ENCODE results near the gene C6orf62.
"Not testable (repeated sequence)": the region's sequence is repeated elsewhere in the genome, so short reads cannot be mapped to it uniquely, and the experiment has no call there.

Gene C6orf62

GRCh38 chr6:24757611-24758010 lies 38.7 kb upstream of the C6orf62 start (continued):
- no peak for TF ChIP-seq ZNF626 (tag by site-specific recombination; IDR thresholded peaks at IDR 0.05)

GRCh38 chr6:24755279-24755678 lies 36.3 kb upstream of the C6orf62 start:
- POLR2A ChIA-PET: no interaction called here
- H3K27ac ChIP-seq (ENCODE audit: extremely low read depth, low read depth, low read length): no peak overlapping the region
- TF ChIP-seq ZNF23 (tag by site-specific recombination; IDR thresholded peaks at IDR 0.05; ENCODE audit: borderline replicate concordance) (no peak), SALL2 (tag by site-specific recombination; IDR thresholded peaks at IDR 0.05; ENCODE audit: borderline replicate concordance) (no peak), ZNF488 (tag by site-specific recombination; IDR thresholded peaks at IDR 0.05) (no peak)
- no peaks in the 10 kb centered on the region for H3K36me3 ChIP-seq (ENCODE audit: control insufficient read depth in 2 of 2, insufficient read depth in 1 of 2, low read length in 2 of 2)
- H3K4me1 ChIP-seq (ENCODE audit: control insufficient read depth, insufficient read depth, low read length): no peaks in the 10 kb centered on the region
- no peaks in the 10 kb centered on the region for H3K9me3 ChIP-seq (ENCODE audit: control insufficient read depth, insufficient read depth, low read depth, low read length)
- CTCF ChIA-PET: no interaction called here
- H3K4me3 ChIP-seq (ENCODE audit: low read depth, low read length): no peak overlapping the region

GRCh38 chr6:24754378-24754777 lies 35.4 kb upstream of the C6orf62 start:
- POLR2A ChIA-PET; H3K9me3 ChIP-seq (ENCODE audit: control insufficient read depth, insufficient read depth, low read depth, low read length); H3K27ac ChIP-seq (ENCODE audit: extremely low read depth, low read depth, low read length); H3K4me3 ChIP-seq (ENCODE audit: low read depth, low read length); H3K36me3 ChIP-seq (ENCODE audit: control insufficient read depth in 2 of 2, insufficient read depth in 1 of 2, low read length in 2 of 2); H3K4me1 ChIP-seq (ENCODE audit: control insufficient read depth, insufficient read depth, low read length): not testable (repeated sequence)
- CTCF ChIA-PET: interaction anchor here (0.6 kb wide), 2 partner anchors 225 to 361 kb away, joined by 3 to 5 read pairs; no protein-coding TSS in a partner anchor
- peak; percentile 82 for TF ChIP-seq SETDB1 (IDR thresholded peaks at IDR 0.05; ENCODE audit: insufficient read length, low read length)

GRCh38 chr6:24753545-24753944 lies 34.6 kb upstream of the C6orf62 start:
- no peaks in the 10 kb centered on the region for H3K9me3 ChIP-seq (ENCODE audit: control insufficient read depth, insufficient read depth, low read depth, low read length)
- no peak for TF ChIP-seq ZBTB7A (tag by site-specific recombination; IDR thresholded peaks at IDR 0.05; ENCODE audit: low read depth)
- no peak for TF ChIP-seq KLF16 (tag by site-specific recombination; IDR thresholded peaks at IDR 0.05)
- TF ChIP-seq ZNF423 (tag by site-specific recombination; IDR thresholded peaks at IDR 0.05): no peak
- no peak for TF ChIP-seq ZBTB26 (tag by site-specific recombination; optimal IDR thresholded peaks at IDR 0.05)
- TF ChIP-seq ZNF23 (tag by site-specific recombination; IDR thresholded peaks at IDR 0.05; ENCODE audit: borderline replicate concordance): no peak
- no peak for TF ChIP-seq ZSCAN4 (tag by site-specific recombination; IDR thresholded peaks at IDR 0.05)
- no peak for TF ChIP-seq ZNF311 (tag by site-specific recombination; IDR thresholded peaks at IDR 0.05; ENCODE audit: borderline replicate concordance)
- no peak for TF ChIP-seq ZNF16 (tag by site-specific recombination; IDR thresholded peaks at IDR 0.05; ENCODE audit: low read depth)
- no peaks in the 10 kb centered on the region for H3K4me1 ChIP-seq (ENCODE audit: control insufficient read depth, insufficient read depth, low read length)
- no peak overlapping the region for H3K4me3 ChIP-seq (ENCODE audit: low read depth, low read length)
- no peaks in the 10 kb centered on the region for H3K36me3 ChIP-seq (ENCODE audit: control insufficient read depth in 2 of 2, insufficient read depth in 1 of 2, low read length in 2 of 2)
- no peak overlapping the region for H3K27ac ChIP-seq (ENCODE audit: extremely low read depth, low read depth, low read length)
- POLR2A ChIA-PET: no interaction called here
- CTCF ChIA-PET: interaction anchor here (0.7 to 1.1 kb wide), 2 partner anchors 68 to 172 kb away, joined by 3 to 5 read pairs; no protein-coding TSS in a partner anchor

- H3K27ac ChIP-seq (ENCODE audit: extremely low read depth, low read depth, low read length): no peak overlapping the region
- H3K4me3 ChIP-seq (ENCODE audit: low read depth, low read length): no peak overlapping the region
- no peaks in the 10 kb centered on the region for H3K9me3 ChIP-seq (ENCODE audit: control insufficient read depth, insufficient read depth, low read depth, low read length)
- ChIA-PET POLR2A (no interaction called here), CTCF (interaction anchor here (0.7 to 1.1 kb wide), 2 partner anchors 68 to 172 kb away, joined by 3 to 5 read pairs; no protein-coding TSS in a partner anchor)
- no peaks in the 10 kb centered on the region for H3K36me3 ChIP-seq (ENCODE audit: control insufficient read depth in 2 of 2, insufficient read depth in 1 of 2, low read length in 2 of 2)
- H3K4me1 ChIP-seq (ENCODE audit: control insufficient read depth, insufficient read depth, low read length): no peaks in the 10 kb centered on the region
- TF ChIP-seq ZNF548 (tag by site-specific recombination; IDR thresholded peaks at IDR 0.05): no peak
- TF ChIP-seq ZNF768 (tag by site-specific recombination; IDR thresholded peaks at IDR 0.05): no peak
- no peak for TF ChIP-seq ZNF692 (tag by site-specific recombination; IDR thresholded peaks at IDR 0.05)
- TF ChIP-seq MEIS1 (CRISPR knock-in tag; IDR thresholded peaks at IDR 0.05; ENCODE audit: borderline replicate concordance): no peak
- TF ChIP-seq ZNF624 (tag by site-specific recombination; IDR thresholded peaks at IDR 0.05): no peak
- TF ChIP-seq ZNF704 (tag by site-specific recombination; IDR thresholded peaks at IDR 0.05): no peak
- TF ChIP-seq ZNF785 (tag by site-specific recombination; IDR thresholded peaks at IDR 0.05): no peak
Measured at GRCh38 chr6:24752917-24753492, 34.1 kb upstream of the C6orf62 start.

All from HEK293 (cell line).